Measurements from ENCODE around the gene ZNF678.

Gene ZNF678

DNA sequence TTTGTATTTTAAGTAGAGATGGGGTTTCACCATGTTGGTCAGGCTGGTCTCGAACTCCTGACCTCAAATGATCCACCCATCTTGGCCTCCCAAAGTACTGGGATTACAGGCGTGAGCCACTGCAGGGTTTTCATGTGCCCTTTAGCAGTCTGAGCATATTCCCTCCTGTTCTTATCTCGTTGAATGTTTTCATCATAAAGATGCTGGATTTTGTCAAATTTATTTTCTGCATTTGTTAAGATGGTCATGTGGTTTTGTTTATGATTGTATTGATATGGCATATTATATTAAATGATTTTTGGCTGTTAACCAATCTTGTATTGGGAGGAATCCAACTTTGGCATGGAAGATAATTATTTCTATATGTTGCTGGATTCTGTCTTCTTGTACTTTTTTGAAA is 163.0 kb downstream of the ZNF678 start:
- DNase-seq: no peak

Data from NCI-H1105 treated with DMSO at 0.1 percent for 48 hours (cell line).